Measurements from ENCODE around the gene MBP.

The MBP gene

GRCh38 chr18:77047803-77048419 lies 84.7 kb downstream of the MBP start:
- DNase-seq (ENCODE audit: low spot score): no peak

- no peak for DNase-seq (ENCODE audit: low spot score)
Observed at GRCh38 chr18:77046994-77047393, 85.6 kb downstream of the MBP start.

- no peak for DNase-seq (ENCODE audit: low spot score)
Observed at GRCh38 chr18:77046409-77046808, 86.2 kb downstream of the MBP start.

GRCh38 chr18:77045677-77046076 lies 86.9 kb downstream of the MBP start:
- no peak for DNase-seq (ENCODE audit: low spot score)

DNA sequence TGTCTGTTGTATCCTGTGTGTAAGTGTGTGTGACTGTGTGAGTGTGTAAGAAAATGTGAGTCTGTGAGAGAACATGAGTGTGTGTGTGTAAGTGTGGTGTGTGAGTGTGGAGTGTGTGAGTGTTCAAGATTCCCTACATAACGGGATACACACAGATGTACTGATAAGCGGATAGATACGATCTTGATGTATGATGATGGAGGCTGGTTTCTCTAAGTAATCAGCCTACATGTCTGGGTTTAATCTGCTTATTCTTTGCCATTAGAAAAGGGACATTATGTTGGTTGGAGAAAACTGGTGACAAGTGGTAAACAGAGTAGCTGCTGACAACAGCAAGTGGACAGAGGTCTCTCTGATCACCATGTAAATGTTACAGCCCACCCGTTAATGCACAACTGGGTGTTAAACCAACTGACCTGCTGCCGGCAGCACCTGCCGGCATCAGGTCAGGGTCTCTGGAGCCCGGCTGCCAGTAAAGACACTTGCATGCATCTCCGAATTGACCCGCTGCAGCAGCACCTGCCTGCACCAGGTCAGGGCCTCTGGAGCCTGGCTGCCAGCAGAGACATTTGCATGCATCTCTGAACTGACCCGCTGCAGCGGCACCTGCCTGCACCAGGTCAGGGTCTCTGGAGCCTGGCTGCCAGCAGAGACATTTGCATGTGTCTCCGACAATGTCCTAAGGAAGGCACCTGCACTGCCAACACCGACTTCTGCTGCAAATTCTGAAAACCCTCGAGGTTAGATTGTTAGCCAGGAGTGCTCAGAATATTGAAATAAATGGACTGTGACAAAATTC lies 87.5 kb downstream of the MBP start:
- peak; percentile 60 for DNase-seq (ENCODE audit: low spot score)

- DNase-seq (ENCODE audit: low spot score): no peak
Observed at GRCh38 chr18:77043541-77044280, 88.9 kb downstream of the MBP start.

DNA sequence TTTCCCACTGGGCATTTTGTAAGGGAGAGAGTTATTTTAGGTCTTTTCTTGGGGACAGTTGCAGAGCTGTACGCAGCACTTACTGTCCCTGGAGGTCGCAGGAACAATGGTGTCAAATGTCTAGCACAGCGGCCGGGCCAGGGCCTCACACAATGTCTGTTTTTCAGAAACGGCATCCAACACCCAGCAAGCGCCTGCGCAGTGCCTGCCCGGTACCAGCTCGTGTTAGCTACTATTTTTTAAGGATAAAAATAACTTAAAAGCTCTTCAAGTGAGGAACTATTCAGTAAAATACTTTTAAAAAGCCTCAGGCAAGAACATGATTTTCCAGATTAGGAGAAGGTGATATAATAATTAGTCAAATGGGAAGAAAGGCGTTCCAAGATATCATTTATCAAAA lies 90.0 kb downstream of the MBP start:
- no peak for DNase-seq (ENCODE audit: low spot score)

DNA sequence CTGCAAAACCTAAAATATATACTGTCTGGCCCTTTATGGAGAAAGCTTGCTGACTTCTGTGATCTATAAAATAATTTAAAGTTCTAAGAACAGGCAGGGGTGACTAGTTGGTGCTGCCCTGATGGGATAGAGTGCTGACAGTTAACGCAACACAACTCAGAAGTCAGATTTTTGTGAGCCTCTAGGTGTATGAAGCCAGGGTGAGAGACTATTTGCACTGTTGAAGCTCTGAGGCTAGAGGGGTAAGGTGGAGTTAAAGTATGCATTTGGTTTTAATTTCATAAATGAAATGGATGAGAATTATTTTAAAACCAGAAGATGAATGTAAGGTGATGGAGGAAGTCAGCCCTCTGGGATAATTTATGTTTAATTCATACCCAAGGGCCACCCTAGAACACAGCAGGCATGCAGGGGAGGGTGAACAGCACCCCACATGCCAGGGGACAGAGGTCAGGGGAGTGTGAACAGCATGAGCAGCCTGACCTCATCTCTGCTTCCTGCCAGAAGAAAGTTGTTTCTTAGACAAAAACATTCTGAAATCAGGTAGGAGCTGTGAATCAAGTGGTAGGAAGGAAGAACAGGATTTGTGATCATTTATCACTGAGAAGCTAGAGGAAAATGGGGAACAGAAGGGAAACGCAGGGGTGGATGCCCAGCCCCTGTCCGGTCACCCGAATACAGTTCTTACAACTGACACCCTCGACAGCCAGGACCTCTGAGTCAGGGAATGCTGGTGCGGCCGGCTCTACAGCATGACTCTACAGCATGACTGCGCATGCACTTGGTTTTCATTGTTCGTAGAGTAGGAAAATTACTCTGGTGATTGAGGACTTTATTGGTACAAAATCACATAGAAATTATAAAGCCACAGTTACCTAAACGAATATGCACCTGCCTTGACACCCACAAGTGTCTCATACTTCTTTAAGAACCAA lies 93.1 kb downstream of the MBP start:
- no peak for DNase-seq (ENCODE audit: low spot score)

DNA sequence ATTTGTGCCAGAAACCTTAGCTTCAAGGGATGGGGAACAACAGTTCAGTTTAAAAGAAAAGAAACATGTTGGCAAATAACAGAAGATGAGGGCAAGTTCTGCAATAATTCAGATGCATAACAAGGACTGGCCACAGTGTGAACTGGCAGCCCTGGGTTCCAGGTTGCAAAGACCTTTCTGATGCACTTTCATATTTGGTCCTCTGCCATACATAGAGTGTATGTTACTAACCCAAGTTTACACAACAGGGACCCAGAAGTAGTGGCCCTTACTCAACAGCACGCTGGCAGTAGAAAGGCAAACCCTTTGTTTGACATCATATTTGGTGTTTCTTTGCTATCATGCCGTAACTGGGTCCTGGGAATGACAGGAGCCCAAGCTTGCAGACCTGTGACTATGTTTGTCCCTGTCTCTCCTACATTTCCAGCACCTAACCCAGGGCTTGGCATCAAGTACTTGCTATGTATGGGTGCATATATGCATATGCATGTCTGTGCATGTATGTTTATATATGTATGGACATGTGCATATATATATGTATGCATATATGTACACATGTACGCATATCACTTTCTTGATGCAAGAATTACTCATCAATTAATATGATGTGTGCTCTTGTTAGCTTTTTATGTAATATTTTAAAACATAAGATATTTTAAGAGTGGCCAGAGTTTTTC lies 94.3 kb downstream of the MBP start:
- no peak for DNase-seq (ENCODE audit: low spot score)

GRCh38 chr18:77037567-77037966 lies 95.0 kb downstream of the MBP start:
- DNase-seq (ENCODE audit: low spot score): no peak

- DNase-seq (ENCODE audit: low spot score): no peak
Observed at GRCh38 chr18:77035380-77036187, 97.0 kb downstream of the MBP start.

DNA sequence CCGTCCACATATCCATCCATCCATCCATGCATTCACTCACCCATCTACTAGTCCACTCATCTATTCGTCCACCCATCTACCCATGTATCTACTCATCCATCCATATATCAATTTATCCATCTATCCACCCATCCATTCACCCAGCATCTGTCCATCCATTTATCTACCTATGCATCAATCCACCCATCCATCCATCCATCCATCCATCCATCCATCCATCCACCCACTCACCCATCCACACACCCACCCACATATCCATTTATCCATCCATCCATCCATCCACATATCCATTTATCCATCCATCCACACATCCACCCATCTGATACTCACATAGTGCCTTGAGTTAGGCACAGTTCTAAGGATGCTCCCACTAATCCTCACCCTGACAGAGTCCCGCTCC lies 99.0 kb downstream of the MBP start:
- DNase-seq (ENCODE audit: low spot score): no peak

DNA sequence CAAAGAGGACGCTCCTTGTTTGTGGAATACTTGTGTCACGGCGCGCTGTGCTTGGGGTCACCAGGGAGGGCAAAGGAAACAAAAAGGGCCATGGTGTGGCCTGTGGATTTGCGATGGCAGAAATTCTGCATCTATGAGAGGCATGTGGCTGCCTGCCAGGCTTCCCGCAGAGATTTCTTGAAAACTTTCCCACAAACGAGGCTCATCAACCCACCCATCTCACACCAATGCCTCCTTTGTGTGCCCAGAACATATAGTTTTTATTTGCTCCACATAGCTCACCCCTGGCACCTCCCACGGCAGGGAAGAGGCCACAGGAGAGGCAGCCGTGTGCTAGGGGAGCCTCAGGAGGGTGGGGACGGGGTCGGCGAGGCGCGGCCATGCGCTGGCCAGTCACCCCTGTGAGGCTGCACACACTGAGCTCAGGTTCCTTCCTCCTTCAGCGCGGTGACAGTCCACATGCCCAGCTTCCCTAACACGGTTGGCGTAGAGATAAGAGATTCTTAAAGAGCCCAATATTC lies 100.3 kb downstream of the MBP start:
- no peak for DNase-seq (ENCODE audit: low spot score)

DNA sequence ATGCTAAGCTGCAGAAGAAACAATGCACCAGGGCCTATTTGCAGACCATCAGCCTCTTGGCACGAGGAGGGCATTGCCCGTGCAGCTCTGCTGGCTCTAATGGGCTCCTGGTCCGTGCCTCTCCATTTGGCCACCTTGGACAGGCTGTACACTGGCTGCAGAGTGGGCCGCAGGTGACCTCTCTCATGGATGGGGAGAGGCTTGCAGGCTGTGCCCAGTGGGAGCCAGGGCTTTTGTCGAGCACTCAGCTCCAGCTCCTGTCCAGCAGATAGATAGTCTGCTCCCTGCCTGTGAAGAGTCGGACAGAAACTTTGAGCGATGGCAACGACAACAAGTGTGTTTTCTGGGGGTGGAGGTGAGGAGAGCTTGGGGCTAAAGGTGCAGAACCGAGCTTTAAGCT lies 100.9 kb downstream of the MBP start:
- DNase-seq (ENCODE audit: low spot score): no peak

DNA sequence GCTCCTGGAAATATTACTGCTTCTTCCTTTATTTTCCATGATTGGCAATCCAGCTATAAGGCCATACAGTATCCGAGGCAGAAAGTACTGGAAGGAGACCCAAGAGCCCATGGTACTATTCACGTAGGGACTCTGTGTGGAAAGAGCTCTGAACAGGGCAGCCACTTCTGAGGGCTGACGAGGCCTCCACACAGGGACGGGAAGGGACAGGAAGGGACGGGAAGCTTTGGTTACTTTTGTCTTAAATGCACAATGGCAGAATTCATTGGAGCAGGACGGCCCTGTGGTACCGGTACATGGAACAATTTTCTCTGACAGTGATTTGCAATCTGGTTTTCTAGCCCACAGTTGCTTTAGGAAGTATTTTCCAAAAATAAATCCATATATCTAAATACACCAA lies 102.4 kb downstream of the MBP start:
- DNase-seq (ENCODE audit: low spot score): no peak

DNA sequence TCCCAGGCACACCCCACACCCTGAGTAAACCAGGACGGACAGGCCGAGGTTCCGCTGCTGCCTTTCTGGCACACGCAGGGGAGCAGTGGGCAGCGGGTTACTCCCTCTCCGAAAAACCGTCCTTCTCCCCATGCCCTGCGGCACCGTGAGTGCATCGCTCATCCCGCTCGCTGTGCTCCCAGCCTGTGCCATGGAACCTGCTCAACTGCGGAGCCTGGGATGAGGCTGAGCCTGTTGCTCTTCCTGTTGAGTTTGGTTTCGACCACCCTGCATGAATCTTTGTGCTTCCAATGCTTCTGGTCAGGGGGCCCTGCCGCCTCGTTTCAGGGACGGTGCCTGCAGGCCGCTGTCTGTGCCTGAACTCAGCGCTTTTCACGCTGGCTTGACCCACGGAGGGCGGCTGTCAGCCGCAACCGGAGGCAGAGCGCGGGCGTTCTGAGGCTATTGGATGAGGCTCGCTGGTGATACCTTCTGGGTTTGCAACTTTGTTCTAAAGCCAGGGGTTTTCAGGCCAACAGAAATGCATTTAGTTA lies 106.7 kb downstream of the MBP start:
- DNase-seq (ENCODE audit: low spot score): no peak

GRCh38 chr18:77025123-77025522 lies 107.5 kb downstream of the MBP start:
- DNase-seq (ENCODE audit: low spot score): no peak

DNA sequence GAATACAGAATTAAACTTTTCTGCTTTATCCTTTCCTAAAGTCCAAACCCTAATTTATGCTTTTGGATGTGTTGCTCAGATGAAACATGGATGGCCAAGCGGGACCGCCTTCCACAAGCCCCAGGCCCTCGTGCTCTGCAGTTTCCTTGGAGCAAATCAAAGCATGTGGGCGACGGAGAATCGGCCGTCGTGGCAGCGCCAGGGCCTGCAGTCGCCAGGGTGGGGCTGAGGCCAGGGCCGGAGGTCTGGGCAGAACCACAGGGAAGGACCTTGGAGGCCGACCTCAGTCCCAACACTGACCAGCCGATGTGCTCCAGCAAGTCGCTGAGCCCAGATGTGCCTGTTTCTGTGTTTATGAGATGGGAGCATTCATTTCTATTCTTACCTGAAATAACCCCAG lies 108.1 kb downstream of the MBP start:
- no peak for DNase-seq (ENCODE audit: low spot score)

- DNase-seq (ENCODE audit: low spot score): peak; percentile 67
Observed at GRCh38 chr18:77023102-77023782, 109.3 kb downstream of the MBP start.

DNA sequence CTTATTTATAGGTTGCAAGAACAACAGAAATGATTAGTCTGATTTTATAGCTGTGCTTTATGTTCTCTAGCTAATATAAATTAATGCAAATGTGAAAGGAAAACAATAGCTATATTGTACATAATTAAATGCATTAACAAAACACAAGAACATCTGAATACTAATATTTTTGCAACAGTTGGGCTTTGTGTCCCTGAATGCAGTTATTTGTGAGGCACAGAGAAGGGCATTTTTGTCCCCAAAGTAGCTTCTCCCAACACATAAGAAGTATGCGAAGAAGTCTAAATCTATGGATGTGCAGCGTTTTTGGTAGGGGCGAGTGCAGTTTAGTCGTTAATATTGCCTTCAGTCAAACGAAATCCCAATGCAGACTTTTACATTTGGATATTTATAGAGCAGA lies 110.0 kb downstream of the MBP start:
- DNase-seq (ENCODE audit: low spot score): peak; percentile 3
